Measurements from ENCODE around the gene IMPA2.

IMPA2 gene

DNA sequence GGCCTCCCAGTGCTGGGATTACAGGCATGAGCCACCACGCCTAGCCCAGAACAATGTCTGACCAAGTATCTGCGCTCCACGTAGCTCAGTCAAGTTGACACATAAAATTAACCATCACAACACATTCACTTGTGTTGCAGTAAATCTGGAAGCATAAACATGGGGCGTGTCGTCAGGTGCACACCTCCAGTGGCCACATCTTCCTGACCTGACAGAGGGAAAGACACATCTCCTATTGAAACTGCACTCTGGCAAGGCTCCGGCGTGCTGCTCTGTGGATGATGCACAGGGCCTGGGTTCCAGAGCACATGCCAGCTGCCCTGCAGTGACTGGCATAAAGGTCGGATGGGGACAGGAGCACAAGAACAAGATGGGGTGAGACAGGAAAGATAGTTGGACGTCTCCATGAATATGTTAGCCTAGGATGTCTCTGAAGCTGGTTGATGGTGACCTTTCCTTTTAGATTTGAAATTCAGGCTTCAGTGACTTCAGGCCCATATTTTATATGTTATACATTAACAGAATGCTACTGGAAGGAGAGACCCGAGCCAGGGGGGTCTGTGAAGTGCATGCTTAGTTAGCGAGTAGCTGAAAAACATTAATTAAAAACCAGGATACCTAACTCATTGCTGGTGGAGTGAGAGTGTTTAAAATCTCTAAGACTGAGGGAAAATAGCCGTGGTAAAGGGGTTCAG, 10.9 kb downstream of the IMPA2 start:
- DNase-seq (ENCODE audit: low read depth): no peak
- no peak overlapping the region for H3K4me3 ChIP-seq (ENCODE audit: control insufficient read depth, low read depth, low read length)
- TF ChIP-seq CTCF (IDR thresholded peaks at IDR 0.05; ENCODE audit: control insufficient read depth, insufficient read depth, low read depth, low read length, missing control alignments): no peak

DNA sequence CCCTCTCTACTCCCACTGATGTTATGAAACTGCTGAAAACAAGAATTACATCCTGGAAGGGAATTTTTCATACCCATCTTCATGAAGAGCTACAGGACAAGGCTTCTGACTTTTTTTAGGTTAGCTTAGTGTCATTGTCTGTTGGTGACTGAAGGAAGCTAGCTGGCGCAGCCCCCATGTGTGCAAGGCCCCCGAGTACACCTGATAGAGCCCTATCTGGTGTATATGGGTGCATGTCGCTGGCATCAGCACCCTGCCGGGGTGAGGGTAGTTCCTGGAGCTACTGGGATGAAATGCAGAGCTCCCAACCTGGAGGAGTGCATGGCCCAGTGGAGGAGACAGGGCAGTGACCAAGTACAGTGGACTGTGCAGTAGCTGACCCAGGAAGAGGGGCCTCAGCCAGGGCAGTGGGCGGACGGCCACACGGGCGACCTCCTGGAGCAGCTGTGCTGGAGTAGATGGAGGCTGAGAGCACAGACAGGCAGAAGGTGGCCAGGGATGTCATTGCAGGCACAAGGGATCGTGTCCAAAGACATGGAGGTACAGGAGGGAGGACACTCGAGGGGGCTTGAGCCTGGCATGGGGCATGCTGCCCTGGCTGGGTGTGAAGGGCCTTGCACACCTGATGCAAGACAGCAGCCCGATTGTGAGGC, 12.1 kb downstream of the IMPA2 start:
- no peak for DNase-seq (ENCODE audit: low read depth)
- no peak overlapping the region for H3K4me3 ChIP-seq (ENCODE audit: control insufficient read depth, low read depth, low read length)
- no peak for TF ChIP-seq CTCF (IDR thresholded peaks at IDR 0.05; ENCODE audit: control insufficient read depth, insufficient read depth, low read depth, low read length, missing control alignments)

DNA sequence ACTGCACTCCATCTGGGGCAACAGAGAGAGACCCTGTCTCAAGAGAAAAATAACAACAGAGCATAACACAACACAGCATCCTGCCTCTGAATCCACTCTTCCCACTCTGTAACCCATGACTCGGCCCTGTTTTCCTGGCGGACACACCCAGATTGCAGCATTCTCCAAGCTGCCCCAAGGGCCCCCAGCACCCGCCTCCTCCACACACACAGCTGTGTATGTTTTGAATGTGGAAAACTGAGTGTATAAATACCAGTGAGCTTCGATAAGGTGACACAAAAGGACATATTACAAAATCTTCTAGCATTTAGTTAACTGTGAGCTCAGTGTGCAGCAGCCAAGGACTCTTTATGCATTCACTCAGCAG, 13.0 kb downstream of the IMPA2 start:
- peak; percentile 46 for DNase-seq (ENCODE audit: low read depth)
- no peak overlapping the region for H3K4me3 ChIP-seq (ENCODE audit: control insufficient read depth, low read depth, low read length)
- TF ChIP-seq CTCF (IDR thresholded peaks at IDR 0.05; ENCODE audit: control insufficient read depth, insufficient read depth, low read depth, low read length, missing control alignments): no peak

DNA sequence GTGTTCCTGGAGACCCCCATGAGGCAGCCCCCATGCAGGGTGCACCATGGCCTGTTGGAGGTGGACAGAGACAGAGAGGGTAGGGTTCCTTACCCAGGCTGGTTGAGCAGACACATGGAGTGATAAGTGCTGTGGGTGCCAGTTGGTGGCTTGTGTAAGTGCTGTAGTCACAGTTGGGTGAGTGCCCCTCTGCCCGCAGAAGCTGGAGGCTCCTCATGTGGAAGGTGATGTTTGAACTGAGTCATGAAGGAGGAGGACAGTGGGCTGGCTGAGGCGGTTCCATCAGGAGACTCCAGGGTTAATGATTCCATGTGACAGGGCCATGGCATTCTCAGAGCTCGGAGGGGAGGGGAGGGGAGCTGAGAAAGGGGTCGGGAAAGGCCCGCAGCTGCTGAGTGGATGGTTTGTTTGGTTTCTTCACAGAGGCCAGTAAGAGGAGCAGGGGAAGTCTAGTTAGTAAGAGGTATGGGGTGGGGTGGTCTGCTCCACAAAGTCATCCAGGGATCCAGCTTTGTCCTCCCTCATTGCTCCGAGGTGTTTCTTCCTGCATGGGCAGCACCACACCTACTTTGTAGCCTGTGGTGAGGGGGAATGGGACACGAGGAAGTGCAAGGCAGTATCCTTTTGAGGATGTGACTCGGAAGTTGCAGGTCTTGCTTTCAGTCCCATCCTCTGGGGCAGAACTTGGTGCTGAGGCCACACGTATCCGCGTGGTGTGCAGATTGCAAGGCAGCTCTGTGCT, 13.6 kb downstream of the IMPA2 start:
- TF ChIP-seq CTCF (IDR thresholded peaks at IDR 0.05; ENCODE audit: control insufficient read depth, insufficient read depth, low read depth, low read length, missing control alignments): no peak
- no peak overlapping the region for H3K4me3 ChIP-seq (ENCODE audit: control insufficient read depth, low read depth, low read length)
- DNase-seq (ENCODE audit: low read depth): no peak

DNA sequence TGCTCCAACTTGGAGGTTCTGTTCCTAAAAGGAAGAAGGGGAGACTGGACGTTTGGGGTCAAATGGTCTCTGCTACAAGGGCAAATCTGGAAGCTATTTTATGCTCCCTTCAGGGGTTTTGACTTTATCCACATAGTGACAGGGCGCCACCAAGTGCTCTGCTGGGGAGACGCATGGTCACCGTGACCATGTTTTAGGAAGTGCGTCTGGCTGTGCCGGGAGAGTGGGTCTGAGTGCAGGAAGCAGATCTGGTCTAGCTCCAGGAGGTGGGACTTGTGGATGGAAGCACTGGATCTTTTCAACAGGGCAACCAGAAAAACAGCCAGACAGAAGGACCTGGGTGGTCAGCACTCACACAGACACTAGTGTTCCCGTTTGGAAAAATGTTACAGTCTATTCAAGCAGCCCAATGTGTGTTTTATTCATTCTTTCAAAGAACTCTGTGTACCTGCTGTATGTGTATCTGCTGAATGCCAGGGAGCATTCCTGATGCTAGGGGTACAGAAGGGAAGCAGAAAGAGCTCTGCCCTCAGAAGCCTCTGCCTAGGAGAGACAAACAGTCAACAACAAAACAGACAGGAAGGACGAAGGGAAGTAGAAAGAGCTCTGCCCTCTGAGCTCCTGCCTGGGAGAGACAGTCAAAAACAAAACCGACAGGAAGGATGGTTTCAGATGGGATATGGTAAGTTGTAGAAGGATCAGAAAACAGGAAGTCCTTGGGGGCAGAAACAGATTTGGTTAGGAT, 14.3 kb downstream of the IMPA2 start:
- H3K4me3 ChIP-seq (ENCODE audit: control insufficient read depth, low read depth, low read length): no peak overlapping the region
- DNase-seq (ENCODE audit: low read depth): peak; percentile 37
- peak; percentile 87 for TF ChIP-seq CTCF (IDR thresholded peaks at IDR 0.05; ENCODE audit: control insufficient read depth, insufficient read depth, low read depth, low read length, missing control alignments)

DNA sequence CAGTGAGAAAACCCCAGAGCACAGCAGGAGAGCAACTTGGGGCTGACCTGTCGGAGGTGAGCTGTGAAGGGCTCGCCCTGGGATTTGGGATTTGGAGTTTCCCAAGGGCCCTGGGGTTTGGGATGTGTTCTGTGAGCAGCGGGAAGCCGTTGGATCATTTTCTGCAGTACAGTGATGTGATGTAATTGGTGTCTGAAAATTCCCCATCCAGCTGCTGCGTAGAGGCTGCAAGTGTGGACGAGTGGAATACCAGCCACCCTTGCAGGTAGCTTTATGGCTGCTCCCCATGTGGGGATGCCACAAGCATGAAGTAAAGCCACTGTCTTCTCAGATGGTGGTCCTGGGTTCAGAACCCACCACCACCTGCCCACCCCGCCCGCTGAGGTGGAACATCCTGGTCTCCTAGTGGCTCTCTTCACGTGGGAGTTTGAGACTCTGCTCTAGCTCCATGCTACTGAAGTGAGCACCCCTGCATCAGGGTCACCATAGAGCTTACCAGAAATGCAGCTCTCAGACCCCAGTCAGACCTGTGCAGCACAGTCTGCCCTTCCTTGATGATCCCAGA, 15.0 kb downstream of the IMPA2 start:
- no peak overlapping the region for H3K4me3 ChIP-seq (ENCODE audit: control insufficient read depth, low read depth, low read length)
- no peak for TF ChIP-seq CTCF (IDR thresholded peaks at IDR 0.05; ENCODE audit: control insufficient read depth, insufficient read depth, low read depth, low read length, missing control alignments)
- no peak for DNase-seq (ENCODE audit: low read depth)
